HG03159 (cell line): ENCODE measurements around the gene GLP2R.

Experiments used
- ATAC-seq: cut with Tn5 transposase; IDR thresholded peaks from one replicate; pipeline ENCODE4 v1.9.1; 2021; ENCODE audit warnings: mild to moderate bottlenecking, moderate library complexity; ENCODE audit not compliant: unreplicated experiment

Gene GLP2R

DNA sequence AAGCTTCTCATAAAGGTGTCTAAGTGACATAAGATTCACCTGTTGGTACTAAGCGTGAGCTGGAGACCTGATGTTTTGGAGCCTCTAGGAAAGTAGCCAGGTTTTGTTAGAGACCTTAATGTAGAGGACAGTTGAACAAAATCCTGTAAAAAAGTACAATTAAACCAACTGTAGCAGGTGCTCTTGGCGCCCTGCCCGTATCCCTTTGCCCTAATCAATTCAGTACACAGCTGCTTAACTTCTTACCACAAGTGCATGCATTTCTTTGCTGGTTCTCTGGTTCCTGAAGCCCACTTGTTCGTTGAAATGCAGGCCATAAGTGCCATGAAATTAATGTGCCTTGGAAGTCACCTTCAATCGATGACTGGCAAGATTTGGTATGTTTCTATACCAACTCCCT lies 24.4 kb downstream of the GLP2R start:
- ATAC-seq = no peak

DNA sequence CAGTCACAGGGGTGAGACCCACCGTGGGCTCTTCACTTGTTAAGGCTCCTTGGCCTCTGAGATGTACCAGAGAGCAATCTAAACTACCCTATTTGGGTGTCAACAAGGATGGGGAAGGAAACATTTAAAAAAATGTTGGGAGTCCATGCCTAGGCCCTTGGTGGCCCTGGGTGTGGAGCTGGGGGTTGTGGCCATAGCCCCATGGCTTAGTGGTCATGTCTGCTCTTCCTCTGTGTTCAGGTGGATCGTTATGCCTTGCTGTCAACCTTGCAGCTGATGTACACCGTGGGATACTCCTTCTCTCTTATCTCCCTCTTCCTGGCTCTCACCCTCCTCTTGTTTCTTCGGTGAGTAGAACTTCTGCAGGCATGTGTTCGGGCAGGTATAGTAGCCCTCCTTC lies 28.5 kb downstream of the GLP2R start:
- ATAC-seq = no peak

DNA sequence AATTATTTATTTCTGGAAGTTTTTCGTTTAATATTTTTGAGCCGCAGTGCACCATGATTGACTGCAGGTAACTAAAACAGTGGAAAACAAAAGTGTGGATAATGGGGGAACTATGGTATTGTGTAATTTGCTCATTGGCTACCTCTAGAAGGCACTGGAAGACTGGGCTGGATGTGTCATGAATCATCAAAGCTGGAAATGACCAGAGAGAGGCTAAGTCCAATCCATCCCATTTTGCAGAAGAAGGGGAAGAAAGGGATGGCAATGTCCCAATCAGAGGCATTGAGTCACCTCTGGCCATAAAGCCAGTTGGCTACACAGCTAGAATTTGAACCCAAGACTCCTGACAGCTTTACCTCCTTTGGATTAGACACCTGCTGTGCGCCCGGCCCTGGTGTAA lies 29.3 kb downstream of the GLP2R start:
- ATAC-seq = no peak

DNA sequence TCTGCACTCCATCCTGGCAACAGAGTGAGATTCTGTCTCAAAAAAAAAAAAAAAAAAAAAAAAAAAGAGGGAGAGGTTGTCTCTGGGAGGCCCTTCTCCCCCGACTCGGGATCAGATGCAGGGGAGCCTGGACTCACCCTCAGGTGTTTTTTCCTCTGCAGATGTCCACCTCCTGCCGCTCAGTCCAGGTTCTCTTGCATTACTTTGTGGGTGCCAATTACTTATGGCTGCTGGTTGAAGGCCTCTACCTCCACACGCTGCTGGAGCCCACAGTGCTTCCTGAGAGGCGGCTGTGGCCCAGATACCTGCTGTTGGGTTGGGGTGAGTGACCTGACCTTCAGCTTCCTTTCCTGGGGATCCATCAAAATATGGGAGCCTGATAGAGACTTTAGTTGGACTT lies 34.1 kb downstream of the GLP2R start:
- no peak for ATAC-seq

DNA sequence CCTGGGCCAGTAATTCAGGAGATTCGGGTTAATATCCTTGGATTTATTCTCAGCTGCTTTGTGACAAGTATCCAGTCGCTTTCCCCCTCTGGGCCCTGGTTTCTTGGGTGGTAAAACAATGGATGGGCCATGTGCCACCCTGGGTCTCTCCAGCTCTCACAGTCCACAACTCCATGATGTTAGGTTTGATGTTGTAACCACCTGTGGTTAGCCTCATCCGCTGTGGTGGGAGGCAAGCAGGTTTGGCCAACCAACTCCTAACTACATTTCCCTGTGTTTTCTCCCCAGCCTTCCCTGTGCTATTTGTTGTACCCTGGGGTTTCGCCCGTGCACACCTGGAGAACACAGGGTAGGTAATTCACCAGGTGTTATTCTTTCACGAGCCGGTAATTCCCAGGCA lies 35.1 kb downstream of the GLP2R start:
- no peak for ATAC-seq

DNA sequence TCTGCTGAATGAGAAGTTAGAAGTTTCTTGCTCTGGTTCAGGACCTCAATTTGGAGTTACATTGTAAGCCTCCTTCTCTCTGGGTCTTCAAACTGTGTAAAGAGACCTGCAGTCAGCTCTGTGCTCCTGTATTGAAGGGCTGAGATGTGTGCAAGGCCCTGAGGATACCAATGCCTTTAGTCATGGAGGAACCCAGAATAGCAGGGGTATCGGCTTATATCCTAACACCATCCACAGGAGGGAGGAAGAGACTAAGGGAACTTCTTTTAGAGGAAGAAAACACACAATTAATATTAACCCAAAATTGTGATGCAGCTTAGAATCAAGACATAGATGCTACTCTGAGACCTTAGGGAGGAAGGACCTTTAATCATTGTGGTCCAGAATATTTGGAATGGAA lies 36.5 kb downstream of the GLP2R start:
- no peak for ATAC-seq

DNA sequence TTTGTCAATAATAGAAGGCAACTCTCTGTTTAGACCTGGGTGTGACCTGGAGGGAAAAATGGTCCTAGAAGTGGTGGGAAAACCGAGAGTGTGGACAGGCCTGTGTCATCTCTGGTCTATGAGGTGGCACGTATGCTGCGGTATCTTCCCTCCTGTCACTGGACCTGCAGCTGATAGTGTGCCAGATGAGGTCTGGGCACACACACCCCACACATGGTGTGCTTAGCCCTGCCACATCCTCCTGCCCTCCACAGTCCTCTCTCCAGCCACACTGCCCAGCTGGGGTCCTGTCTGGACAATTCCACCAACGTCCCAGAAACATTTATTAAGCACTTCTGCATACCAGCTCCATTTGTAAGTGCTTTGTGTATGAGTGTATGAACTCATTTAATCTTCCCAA lies 37.2 kb downstream of the GLP2R start:
- ATAC-seq = no peak

DNA sequence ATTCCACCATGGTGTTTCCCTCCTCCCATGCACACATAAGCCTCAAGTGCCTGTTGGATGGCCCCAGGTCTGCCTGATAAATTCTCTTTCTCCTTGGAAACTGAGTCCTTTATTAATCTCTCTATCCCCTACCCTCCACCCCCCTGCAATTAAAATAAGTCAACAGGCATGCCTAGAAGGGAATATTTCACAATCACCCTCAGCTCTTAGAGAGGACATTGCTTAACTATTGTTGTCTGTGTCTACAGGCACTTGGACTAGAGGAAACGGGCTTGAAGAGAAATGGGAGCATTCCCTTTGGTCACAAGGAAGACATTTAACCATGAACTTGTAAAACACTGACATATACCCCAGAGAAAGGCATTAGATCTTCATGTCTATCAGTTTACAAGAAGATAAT lies 39.9 kb downstream of the GLP2R start:
- ATAC-seq = no peak

DNA sequence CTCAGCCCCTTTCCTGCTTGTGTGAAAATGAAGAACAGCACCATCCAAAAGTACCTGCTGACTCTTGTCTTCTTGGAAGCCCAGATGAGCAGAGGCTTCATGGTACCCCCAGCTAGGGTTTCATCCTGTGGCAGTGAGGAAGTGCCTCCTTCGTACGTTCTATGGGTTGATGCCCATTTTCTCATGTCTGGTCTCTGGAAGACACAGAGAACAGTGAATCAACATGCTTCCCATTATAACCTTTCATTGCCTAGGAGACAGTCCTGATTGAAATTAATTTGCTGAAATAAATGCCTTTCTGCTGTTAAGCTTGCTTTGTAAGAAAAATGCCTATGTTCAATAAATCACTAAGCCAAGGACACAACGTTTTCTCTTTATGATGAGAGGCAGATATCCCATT lies 42.8 kb downstream of the GLP2R start:
- ATAC-seq = no peak

DNA sequence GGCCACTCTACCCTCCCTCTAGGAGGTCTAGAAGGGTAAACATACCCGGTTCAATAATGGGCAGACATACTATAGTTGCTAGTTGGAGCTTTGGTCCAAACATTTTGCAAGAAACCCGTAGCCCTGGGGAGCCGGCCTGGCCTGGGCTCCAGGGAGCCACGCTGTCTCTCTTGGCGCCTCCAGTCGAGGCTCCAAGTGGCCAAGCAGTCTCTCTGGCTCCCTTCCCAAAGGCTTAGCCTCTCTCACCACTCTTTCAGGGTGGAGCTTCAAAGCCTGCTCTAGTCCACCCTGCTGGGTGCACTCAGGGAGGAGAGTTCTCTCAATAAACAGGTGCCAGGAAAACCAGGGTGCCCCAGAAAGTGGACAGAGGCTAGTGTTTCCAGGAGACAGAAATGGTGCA lies 47.1 kb downstream of the GLP2R start:
- ATAC-seq = no peak

DNA sequence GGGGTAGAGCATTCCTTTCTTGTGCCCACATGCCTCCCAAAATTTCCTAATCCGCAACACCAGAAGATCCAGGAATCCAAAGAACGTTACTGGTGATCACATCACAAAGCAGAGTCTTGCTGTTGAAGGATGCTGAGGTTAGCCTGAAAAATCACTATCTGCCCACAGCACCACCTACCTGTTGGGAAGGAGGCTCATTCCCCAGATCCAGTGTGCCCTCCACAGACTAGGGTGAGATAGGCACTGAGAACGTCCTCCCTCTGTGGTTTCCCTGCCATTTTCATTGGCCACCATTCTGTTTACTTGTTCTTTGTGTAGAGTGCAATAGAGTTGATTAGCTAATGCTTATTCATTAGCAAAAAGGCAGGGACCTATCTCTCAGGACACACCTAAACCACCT lies 49.0 kb downstream of the GLP2R start:
- ATAC-seq = no peak

DNA sequence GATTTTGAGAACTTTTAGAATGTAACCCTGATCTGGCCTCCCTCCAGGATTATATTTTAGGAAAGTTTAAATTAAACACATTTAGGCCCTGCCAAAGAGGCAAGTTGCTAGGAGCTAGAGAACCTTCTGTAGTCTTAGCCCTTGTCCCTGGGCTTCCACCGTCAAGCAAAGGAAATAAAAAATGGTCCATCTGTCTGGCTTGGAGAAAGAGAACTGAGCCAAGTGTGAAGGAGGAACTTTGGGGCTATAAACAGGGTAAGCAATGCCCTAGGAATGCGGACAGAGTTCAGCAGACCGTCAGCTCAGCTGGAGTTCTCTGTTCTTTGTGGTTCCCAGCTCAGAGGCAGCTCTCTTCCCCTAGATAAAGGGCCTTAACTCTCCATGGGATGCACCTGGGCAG lies 49.7 kb downstream of the GLP2R start:
- no peak for ATAC-seq

DNA sequence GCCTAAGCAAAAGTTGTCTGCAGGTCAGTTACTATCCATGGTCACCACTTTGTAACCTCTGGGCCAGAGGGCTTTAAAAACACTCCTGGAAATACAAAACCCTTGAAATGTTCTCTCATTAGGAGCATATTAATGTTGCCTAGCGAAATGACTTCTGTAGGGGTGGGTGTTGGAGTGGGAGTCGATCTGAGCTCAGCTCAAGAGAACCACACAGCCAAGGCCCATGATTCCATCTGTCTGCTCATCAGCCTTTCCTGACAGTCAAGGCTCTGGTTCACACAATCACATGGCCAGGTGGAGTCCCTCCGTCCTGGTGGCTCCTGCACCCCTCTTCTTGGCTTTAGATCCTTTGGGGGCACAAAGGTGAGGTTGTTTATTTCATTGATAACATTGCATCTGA lies 52.6 kb downstream of the GLP2R start:
- ATAC-seq = no peak

DNA sequence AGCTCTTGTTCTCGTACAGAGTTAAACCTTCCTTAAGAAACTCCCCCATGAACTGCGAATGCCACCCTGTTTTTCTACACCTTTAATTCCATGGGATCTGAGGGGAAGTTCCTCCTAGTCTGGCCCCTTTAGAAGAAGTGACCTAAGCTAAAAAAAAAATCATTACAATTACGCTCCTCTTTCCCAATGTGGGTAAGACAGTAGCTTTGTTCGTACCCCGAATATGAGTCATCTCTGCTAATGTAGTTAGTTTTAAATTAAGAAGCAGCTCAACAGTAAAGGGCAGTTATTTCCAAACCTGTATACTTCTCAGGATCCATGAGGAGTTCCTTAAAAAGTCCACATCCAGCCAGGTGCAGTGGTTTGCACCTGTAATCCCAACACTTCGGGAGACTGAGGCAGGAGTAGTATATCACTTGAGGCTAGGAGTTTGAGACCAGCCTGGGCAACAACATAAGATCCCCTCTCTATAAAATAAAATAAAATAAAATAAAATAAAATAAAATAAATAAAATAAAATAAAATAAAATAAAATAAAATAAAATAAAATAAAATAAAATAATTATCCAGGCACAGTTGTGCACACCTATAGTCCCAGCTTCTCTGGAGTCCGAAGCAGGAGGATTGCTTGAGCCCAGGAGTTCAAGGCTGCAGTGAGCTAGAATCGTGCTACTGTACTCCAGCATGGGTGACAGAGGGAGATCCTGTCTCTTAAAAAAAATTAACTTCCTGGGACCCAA lies 53.2 kb downstream of the GLP2R start:
- ATAC-seq = no peak

DNA sequence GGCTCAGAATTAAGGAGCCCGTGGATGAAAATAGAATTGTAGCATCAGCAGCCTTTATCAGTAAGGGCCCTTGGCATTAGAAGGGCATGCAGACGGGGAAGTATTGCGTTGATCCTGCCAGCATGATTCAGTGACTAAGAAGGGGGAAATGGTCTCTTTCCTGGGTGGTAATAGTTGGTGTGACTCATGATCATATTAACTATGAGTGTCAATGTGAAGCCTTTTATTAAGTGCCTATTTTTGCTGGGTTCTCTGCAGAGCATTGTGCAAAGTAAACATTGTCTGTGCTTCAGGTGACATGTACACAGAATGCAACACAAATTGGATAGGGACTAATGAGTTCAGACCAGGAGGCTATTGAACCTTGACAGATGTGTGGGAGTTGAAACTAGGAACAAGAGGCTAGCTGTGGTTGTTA lies 54.9 kb downstream of the GLP2R start:
- ATAC-seq = no peak

DNA sequence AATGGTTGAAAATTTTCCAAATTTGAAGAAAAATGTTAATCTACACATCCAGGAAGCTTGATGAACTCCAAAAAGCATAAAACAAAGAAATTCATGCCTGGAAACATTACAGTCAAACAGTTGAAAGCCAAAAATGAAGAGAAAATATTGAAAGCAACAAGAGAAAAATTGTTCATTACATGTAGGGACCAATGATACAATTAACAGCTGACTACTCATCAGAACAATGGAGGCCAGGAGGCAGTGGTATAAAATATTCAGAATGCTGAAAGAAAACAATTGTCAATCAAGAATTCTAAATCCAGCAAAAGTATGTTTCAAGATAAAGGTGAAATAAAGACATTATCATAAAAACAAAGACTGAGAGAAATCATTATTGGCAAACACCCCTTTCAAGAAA lies 57.7 kb downstream of the GLP2R start:
- ATAC-seq = no peak

DNA sequence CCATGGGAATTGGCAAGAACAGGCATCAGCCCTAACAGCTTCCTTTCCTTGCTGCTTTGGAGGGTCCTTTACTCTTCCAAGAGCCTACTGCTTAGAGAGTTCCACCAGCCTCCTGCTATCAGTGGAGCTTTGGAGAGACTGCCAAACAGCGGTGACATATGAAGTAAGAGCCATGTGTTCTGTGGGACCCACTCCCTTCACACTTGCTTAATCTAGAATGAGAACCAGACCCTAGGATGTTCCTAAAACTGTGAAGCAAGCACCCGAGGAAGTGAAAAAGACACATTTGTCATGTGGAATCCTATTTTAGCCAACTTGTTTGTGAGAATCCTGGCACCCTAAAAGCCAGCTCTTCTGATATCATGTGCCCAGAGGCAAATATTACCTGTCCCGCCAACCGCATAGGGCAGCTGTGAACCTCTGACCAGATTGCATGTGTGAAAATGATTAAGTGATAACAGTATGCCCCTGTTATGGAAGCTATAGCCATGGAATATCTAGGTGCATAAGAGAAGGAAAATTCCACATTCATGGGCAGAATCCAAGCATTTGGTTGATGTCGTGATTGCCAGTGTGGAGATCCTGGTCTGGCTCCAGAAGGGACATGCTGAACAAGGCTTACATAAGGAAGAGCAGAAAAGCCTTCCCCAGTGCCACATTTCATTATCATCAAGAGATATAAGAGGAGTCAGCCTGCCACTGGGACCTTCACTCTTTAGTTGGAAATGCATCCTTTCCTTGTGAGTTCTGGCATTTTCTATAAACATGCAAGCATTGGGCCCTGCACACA lies 60.6 kb downstream of the GLP2R start:
- ATAC-seq = no peak

DNA sequence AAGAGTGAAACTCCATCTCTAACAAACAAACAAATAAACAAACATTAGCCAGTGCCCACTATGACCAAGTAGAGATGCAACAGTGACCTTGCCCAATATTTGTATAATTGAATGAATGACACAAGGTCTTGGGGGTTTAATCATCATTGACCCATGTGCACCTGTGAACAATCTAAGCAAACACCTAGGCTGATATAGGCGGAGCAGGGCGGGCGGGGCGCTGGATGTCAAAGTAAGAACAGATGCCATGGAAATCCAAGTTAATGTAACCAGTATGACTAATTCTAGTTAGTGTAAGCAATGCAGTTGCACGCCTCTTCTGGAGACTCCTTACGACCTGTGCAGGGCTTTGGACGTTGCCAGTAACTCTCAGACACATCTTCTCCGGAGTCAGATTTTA lies 61.8 kb downstream of the GLP2R start:
- ATAC-seq = no peak

DNA sequence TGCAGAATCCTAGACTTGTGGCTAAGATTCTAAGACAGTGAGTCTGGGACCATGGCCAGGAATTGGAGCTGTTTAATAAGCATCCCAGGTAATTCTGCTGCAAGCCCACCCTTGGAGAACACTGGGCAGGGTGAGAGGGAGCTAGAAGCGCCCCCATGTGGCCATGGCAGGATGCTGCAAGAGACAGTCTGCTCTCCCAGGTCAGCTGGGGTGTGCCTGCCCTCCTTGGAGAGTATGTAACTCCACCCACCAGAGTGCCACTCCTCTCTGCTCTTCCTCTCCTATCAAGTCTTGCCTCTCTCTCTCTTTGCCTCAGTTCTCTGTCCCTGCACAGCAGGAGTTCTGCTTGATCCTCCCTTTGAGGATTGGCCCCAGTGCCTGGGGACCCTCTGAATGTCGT lies 64.4 kb downstream of the GLP2R start:
- ATAC-seq = no peak

DNA sequence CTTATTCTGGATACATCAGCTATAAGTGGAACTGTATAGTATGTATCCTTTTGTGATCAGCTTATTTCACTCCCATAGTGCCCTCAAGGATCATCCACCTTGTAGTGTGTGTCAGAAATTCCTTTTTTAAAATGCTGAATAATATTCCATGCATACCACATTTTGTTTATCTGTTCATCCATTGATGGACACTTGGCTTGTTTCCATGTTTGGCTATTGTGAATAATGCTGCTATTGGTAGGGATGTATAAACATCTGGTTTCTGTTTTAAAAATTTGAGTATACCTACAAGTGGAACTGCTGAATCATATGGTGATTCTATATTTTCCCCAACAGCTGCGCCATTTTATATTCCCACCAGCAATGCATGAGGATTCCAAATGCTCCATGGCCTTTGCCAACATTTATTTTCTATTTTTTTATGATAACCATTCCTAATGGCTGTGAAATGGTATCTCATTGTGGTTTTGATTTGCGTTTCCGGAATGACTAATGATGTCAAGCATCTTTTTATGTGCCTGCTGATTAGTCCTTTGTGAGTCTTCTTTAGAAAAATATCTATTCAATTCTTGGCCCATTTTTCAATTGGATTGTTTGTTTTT lies 67.8 kb downstream of the GLP2R start:
- no peak for ATAC-seq

DNA sequence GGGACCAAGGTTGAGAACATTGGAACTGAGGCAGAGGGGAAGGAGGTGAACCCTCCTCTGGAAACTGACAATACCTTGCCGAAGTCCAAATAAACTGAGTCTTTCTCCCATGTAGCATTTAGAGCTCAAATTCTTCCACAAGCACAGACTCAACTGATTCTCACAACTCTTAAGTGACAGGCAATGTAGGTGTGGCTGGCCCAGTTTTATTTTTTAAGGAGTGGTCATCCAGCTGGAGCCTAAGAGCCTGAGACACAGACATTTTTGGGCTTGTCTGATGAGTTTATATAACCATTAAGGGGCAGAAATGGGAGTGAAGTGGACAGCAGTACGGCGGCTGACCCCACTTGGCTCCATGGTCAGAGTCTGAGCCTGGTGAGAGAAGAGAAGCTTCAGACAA lies 68.5 kb downstream of the GLP2R start:
- no peak for ATAC-seq

DNA sequence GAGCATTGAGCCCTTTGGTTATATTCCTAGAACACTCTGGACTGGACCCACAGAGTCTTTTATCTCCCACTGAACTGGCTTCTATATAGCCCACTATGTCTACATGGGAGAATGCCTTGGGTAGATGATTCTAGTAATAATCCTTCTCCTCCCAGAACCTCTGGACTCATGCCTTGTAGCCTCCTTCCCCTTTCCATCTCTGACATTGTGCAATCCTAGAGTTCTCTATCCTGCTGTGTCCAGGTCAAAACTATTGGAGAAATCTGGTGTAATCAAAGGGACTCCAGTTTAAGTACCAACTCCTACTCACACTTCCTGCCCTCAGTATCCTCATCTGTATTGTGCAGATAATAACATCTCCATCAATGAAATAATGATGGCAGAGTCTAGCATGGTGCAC lies 70.2 kb downstream of the GLP2R start:
- ATAC-seq = no peak
